Right lobe of liver (tissue), 6 donors: ENCODE measurements around the gene EIF4G3. TPM values are rescaled to one million over a fixed set of nuclear protein-coding genes. Genes with fewer than 3 reads are reported as not detected.

Source experiments
- ATAC-seq, 4 donors: fragments of 200-7000 bp; cut with Tn5 transposase; one replicate each; pipeline ENCODE4 v1.9.1; 2020; ENCODE audit warnings: mild to moderate bottlenecking in 4 of 4, moderate library complexity in 4 of 4
- DNase-seq, 3 donors: peaks; one replicate each; pipeline ENCODE4 v3.0.0-alpha.2; 2020
- H3K27ac ChIP-seq, 3 donors: fragments of 200-600 bp; one replicate each; pipeline ENCODE4 v1.8.0; 2022
- H3K27me3 ChIP-seq, 2 donors: fragments of 200-600 bp; one replicate each; pipeline ENCODE4 v1.8.0; 2022
- H3K36me3 ChIP-seq, 4 donors: fragments of 200-600 bp; sonication (generic) in 1 of 4; one replicate each; pipeline versions ENCODE4 v1.5.1 to v1.8.0; 2017 to 2022; ENCODE audit warnings: control low read depth in 1 of 4
- H3K4me1 ChIP-seq, 4 donors: fragments of 200-600 bp; sonication (generic) in 1 of 4; one replicate each; pipeline versions ENCODE4 v1.5.1 to v1.8.0; 2017 to 2022; ENCODE audit warnings: control low read depth in 1 of 4
- H3K4me3 ChIP-seq, 3 donors: fragments of 200-600 bp; one replicate each; pipeline ENCODE4 v1.8.0; 2022
- H3K9me3 ChIP-seq, 4 donors: fragments of 200-600 bp; sonication (generic) in 1 of 4; one replicate each; pipeline versions ENCODE4 v1.5.1 to v1.8.0; 2017 to 2022; ENCODE audit warnings: control low read depth in 1 of 4
- CTCF ChIP-seq, 4 donors: fragments of 200-600 bp in 3 of 4; fragments of 450-650 bp in 1 of 4; IDR thresholded peaks; one replicate each; pipeline versions ENCODE4 v1.5.1 to v1.8.0; 2016 to 2022; ENCODE audit warnings: antibody characterized with exemption in 4 of 4, mild to moderate bottlenecking in 2 of 4
- POLR2A ChIP-seq: fragments of 450-650 bp; IDR thresholded peaks from one replicate; pipeline ENCODE4 v1.6.1; 2017; ENCODE audit warnings: antibody characterized with exemption, mild to moderate bottlenecking
- WGBS: methylation state at CpG from one replicate; pipeline ENCODE4 v1.1.6; 2018; ENCODE audit warnings: low coverage, low lambda C conversion rate; ENCODE audit not compliant: insufficient coverage; ENCODE audit errors: missing lambda C conversion rate; 5-methylcytosine and 5-hydroxymethylcytosine counted together
- intact Hi-C, 2 donors: fragments of 100-400 bp; cut with DNase I; formaldehyde crosslinking; loops; one replicate each; pipeline versions ENCODE4 v1.11.2 to v1.14.1; 2022
- total RNA-seq, 6 experiments: library from RNA; depleted of rRNA in 2 of 6; stranded (reverse); fragments of >200 nt in 2 of 6; fragmentation: NEBNext Ultra II Directional in 3 of 6; extraction: Animal tissue kit (Norgen Biotek cat#: 25700) in 3 of 6; gene quantifications; one replicate each; pipeline versions ENCODE4 v1.1.0 to v1.2.4, GENCODE V29; 2016 to 2023
- donor health status: DM: no; HTN: yes; CAD: no.
- donor health status: DM: no; HTN: no; CAD: no.
- donor health status: DM: no; HTN: no; CAD: no.
- donor health status: DM: no; HTN: yes; CAD: no.
- donor health status: DM: no; HTN: yes; CAD: no.

EIF4G3 gene
- total RNA-seq, 6 experiments from 2014 or later: 14.4 to 29.9 (median 23.5) TPM

GRCh38 chr1:21034725-21035628 is 141.7 kb downstream of the EIF4G3 start:
- no peaks in the 10 kb centered on the region for H3K9me3 ChIP-seq
- H3K27ac ChIP-seq: no peak overlapping the region
- no peaks in the 10 kb centered on the region for H3K4me1 ChIP-seq
- 100% methylated on average over 2 of the region's 14 CpGs for WGBS
- no peaks in the 10 kb centered on the region for H3K36me3 ChIP-seq
- H3K4me3 ChIP-seq: no peak overlapping the region
- H3K27me3 ChIP-seq: no peaks in the 10 kb centered on the region
- intact Hi-C loops: no loop called here
- DNase-seq (no peak), ATAC-seq (peak; percentile 21 to 45 (median 25))
- TF ChIP-seq POLR2A (no peak), CTCF (IDR thresholded peaks at IDR 0.05) (no peak)

GRCh38 chr1:21032741-21033140 is 144.0 kb downstream of the EIF4G3 start:
- intact Hi-C loops: no loop called here
- WGBS: 83% methylated on average over 3 of the region's 3 CpGs
- H3K27ac ChIP-seq: no peak overlapping the region
- peaks cover 0 to 10% (median 0%) of the 10 kb centered on the region in 4 donors for H3K4me1 ChIP-seq
- no peak overlapping the region for H3K4me3 ChIP-seq
- no peaks in the 10 kb centered on the region for H3K27me3 ChIP-seq
- no peaks in the 10 kb centered on the region for H3K9me3 ChIP-seq
- TF ChIP-seq POLR2A (no peak), CTCF (IDR thresholded peaks at IDR 0.05) (no peak)
- ATAC-seq (no peak), DNase-seq (no peak)
- H3K36me3 ChIP-seq: no peaks in the 10 kb centered on the region

- no peak overlapping the region for H3K4me3 ChIP-seq
- DNase-seq (no peak), ATAC-seq (no peak)
- H3K4me1 ChIP-seq: peaks cover 0 to 10% (median 0%) of the 10 kb centered on the region in 4 donors
- WGBS: 100% methylated on average over 1 of the region's 1 CpG
- intact Hi-C loops: no loop called here
- no peaks in the 10 kb centered on the region for H3K9me3 ChIP-seq
- no peak overlapping the region for H3K27ac ChIP-seq
- no peak for TF ChIP-seq POLR2A
- no peak for TF ChIP-seq CTCF (IDR thresholded peaks at IDR 0.05)
- no peaks in the 10 kb centered on the region for H3K36me3 ChIP-seq
- no peaks in the 10 kb centered on the region for H3K27me3 ChIP-seq
Measured at GRCh38 chr1:21030181-21030580, 146.5 kb downstream of the EIF4G3 start.

- intact Hi-C loops: no loop called here
- 69% methylated on average over 4 of the region's 12 CpGs for WGBS
- peak; percentile 36 to 74 (median 51) for ATAC-seq
Measured at GRCh38 chr1:21028520-21029145, 148.1 kb downstream of the EIF4G3 start.

More at GRCh38 chr1:21028520-21029145, 148.1 kb downstream of the EIF4G3 start:
- H3K27ac ChIP-seq: no peak overlapping the region
- H3K4me3 ChIP-seq: no peak overlapping the region
- DNase-seq: no peak
- H3K36me3 ChIP-seq: no peaks in the 10 kb centered on the region
- no peaks in the 10 kb centered on the region for H3K27me3 ChIP-seq
- H3K9me3 ChIP-seq: no peaks in the 10 kb centered on the region
- peaks cover 0 to 10% (median 0%) of the 10 kb centered on the region in 4 donors for H3K4me1 ChIP-seq
- TF ChIP-seq CTCF (IDR thresholded peaks at IDR 0.05) (no peak), POLR2A (no peak)
